GM12878 (cell line): ENCODE data around the gene MPZL1. TPM values are rescaled to one million over a fixed set of nuclear protein-coding genes. Genes with fewer than 3 reads are reported as not detected.
A peak's percentile ranks its signal among the peaks of the same experiment; 100 is the strongest.

ENCODE experiments used
- BCL11A ChIP-seq: IDR thresholded peaks from 2 replicates; pipeline ENCODE4 v1.6.1; 2011; ENCODE audit warnings: low read depth, low read length
- EED ChIP-seq: sonication (generic); IDR thresholded peaks from 2 replicates; pipeline ENCODE4 v1.6.1; 2016; ENCODE audit warnings: antibody characterized with exemption, low read depth
- NR2C2 ChIP-seq: IDR thresholded peaks from 2 replicates; pipeline ENCODE4 v1.6.1; 2011; ENCODE audit warnings: borderline replicate concordance, low read depth; ENCODE audit not compliant: control insufficient read depth, insufficient read length
- RAD51 ChIP-seq: fragments of 450-650 bp; IDR thresholded peaks from 2 replicates; pipeline ENCODE4 v1.6.1; 2016; ENCODE audit warnings: moderate library complexity, mild to moderate bottlenecking, inconsistent platforms
- RBBP5 ChIP-seq: fragments of 200-600 bp; sonication (generic); conservative IDR thresholded peaks from 2 replicates; pipeline ENCODE4 v1.6.1; 2016
- RFX5 ChIP-seq: IDR thresholded peaks from 2 replicates; pipeline ENCODE4 v1.6.1; 2011; ENCODE audit warnings: low read depth, low read length, improper control_type of control experiment
- SMARCA5 ChIP-seq: fragments of 450-650 bp; IDR thresholded peaks from 2 replicates; pipeline ENCODE4 v1.6.1; 2017; ENCODE audit warnings: mild to moderate bottlenecking
- SP1 ChIP-seq: IDR thresholded peaks from one replicate; pipeline ENCODE4 v1.6.1; 2011; ENCODE audit warnings: low read depth, low read length
- SPI1 ChIP-seq: IDR thresholded peaks from 2 replicates; pipeline ENCODE4 v1.6.1; 2011; ENCODE audit warnings: low read depth, mild to moderate bottlenecking, low read length, moderate library complexity, borderline replicate concordance; ENCODE audit not compliant: insufficient read depth
- TBL1XR1 ChIP-seq: IDR thresholded peaks from 2 replicates; pipeline ENCODE4 v1.6.1; 2012; ENCODE audit warnings: low read depth, low read length, improper control_type of control experiment
- YBX1 ChIP-seq: fragments of 450-650 bp; IDR thresholded peaks from 2 replicates; pipeline ENCODE4 v1.6.1; 2016; ENCODE audit warnings: antibody characterized with exemption
- YY1 ChIP-seq: IDR thresholded peaks from 2 replicates; pipeline ENCODE4 v1.6.1; 2011; ENCODE audit warnings: low read depth, mild to moderate bottlenecking, low read length
- ZNF384 ChIP-seq: IDR thresholded peaks from 2 replicates; pipeline ENCODE4 v1.6.1; 2012; ENCODE audit warnings: low read depth, mild to moderate bottlenecking, low read length, improper control_type of control experiment, borderline replicate concordance
- polyA plus RNA-seq, 11 experiments: library from polyadenylated mRNA; depleted of rRNA in 4 of 11; unstranded in 6 of 11; stranded (reverse) in 5 of 11; fragments of >200 nt; fragmentation: Nextera tagmentation in 4 of 11; fragmentation: Illumina TruSeq in 1 of 11; extraction: Ambion mirVana in 4 of 11; extraction: Trizol in 1 of 11; gene quantifications; 1 replicate in 1 of 11; 2 replicates in 10 of 11; pipeline versions ENCODE4 v1.2.1 to v1.2.3, GENCODE V29; 2011 to 2016; ENCODE audit warnings: inconsistent platforms in 2 of 11, missing spikeins in 2 of 11, low read depth in 1 of 11
- total RNA-seq, 4 experiments: library from RNA; depleted of rRNA in 3 of 4; stranded (reverse); fragments of >200 nt in 3 of 4; fragmentation: Illumina TruSeq in 1 of 4; extraction: Trizol in 1 of 4; gene quantifications; 2 replicates each; pipeline versions ENCODE4 v1.2.1 to v1.2.3, GENCODE V29; 2013 to 2021
- TF ChIP-seq, protein P1 (sequence below): fragments of 450-650 bp; IDR thresholded peaks from 2 replicates; pipeline ENCODE4 v1.6.1; 2017; ENCODE audit warnings: mild to moderate bottlenecking, moderate library complexity
- TF ChIP-seq, protein P2 (sequence below): fragments of 450-650 bp; IDR thresholded peaks from 2 replicates; pipeline ENCODE4 v1.6.1; 2017; ENCODE audit warnings: mild to moderate bottlenecking, moderate library complexity
- TF ChIP-seq, protein P3 (sequence below): IDR thresholded peaks from 2 replicates; pipeline ENCODE4 v1.6.1; 2011; ENCODE audit warnings: borderline replicate concordance, low read depth, mild to moderate bottlenecking, moderate library complexity, low read length; ENCODE audit not compliant: insufficient read depth, poor library complexity, severe bottlenecking
- TF ChIP-seq, protein P4 (sequence below): IDR thresholded peaks from 2 replicates; pipeline ENCODE4 v1.6.1; 2012; ENCODE audit warnings: low read length, inconsistent platforms

Gene MPZL1
- total and polyA plus RNA-seq, 10 of the 15 experiments (the other 5 are each of a cell fraction or from before 2014, with no cell fraction given): 9.8 to 60.9 (median 45.9) TPM

DNA sequence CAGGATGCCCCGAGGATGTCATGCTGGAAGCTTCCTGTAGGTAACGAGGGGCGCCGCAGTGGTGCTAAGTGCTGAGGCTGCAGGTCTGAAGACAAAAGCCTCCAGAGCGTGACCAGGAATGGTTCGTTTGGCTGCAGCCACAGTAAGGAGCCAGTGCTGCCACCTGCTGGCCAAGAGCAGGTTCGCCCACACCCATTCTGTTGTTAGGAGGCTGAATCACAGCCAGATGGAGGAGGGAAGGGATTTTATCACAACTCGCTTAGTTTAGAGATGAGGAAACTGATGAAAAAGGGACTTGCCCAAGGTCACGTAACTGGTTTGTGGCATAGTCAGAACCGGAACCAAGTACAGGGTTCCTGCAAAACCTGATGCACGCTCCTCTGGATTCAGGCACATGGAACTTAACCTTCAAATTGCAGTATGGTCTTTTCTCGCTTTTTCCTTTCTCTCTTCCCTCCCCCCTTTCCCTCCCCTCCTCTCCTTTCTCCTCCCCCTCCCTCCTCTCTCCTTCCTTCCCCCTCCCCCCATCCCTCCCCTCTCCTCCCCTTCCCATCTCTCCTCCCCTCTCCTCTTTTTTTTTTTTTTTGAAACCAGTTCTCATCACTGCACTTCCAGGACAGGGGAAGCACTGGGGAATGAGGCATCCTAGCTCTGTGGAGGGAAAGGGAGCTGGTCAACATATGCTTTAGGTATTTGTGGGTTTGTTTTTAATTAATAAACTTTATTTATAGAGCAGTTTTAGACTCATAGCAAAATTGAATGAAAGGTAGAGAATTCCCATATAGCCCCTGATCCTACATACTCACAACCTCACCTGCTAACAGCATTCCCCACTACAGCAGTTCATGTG lies 81.8 kb downstream of the MPZL1 start (continued):
- TF ChIP-seq, protein P1, sequence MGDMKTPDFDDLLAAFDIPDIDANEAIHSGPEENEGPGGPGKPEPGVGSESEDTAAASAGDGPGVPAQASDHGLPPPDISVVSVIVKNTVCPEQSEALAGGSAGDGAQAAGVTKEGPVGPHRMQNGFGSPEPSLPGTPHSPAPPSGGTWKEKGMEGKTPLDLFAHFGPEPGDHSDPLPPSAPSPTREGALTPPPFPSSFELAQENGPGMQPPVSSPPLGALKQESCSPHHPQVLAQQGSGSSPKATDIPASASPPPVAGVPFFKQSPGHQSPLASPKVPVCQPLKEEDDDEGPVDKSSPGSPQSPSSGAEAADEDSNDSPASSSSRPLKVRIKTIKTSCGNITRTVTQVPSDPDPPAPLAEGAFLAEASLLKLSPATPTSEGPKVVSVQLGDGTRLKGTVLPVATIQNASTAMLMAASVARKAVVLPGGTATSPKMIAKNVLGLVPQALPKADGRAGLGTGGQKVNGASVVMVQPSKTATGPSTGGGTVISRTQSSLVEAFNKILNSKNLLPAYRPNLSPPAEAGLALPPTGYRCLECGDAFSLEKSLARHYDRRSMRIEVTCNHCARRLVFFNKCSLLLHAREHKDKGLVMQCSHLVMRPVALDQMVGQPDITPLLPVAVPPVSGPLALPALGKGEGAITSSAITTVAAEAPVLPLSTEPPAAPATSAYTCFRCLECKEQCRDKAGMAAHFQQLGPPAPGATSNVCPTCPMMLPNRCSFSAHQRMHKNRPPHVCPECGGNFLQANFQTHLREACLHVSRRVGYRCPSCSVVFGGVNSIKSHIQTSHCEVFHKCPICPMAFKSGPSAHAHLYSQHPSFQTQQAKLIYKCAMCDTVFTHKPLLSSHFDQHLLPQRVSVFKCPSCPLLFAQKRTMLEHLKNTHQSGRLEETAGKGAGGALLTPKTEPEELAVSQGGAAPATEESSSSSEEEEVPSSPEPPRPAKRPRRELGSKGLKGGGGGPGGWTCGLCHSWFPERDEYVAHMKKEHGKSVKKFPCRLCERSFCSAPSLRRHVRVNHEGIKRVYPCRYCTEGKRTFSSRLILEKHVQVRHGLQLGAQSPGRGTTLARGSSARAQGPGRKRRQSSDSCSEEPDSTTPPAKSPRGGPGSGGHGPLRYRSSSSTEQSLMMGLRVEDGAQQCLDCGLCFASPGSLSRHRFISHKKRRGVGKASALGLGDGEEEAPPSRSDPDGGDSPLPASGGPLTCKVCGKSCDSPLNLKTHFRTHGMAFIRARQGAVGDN: no peak
- TF ChIP-seq NR2C2: no peak
- no peak for TF ChIP-seq YBX1
- TF ChIP-seq RAD51: no peak
- no peak for TF ChIP-seq RBBP5
- peak; percentile 88; the same call in 1 of the 2 replicates for TF ChIP-seq SMARCA5
- no peak for TF ChIP-seq RFX5
- TF ChIP-seq SPI1: 0 out of 2 replicates have a peak, but pooled peaks have one; percentile 2
- TF ChIP-seq, protein P2, sequence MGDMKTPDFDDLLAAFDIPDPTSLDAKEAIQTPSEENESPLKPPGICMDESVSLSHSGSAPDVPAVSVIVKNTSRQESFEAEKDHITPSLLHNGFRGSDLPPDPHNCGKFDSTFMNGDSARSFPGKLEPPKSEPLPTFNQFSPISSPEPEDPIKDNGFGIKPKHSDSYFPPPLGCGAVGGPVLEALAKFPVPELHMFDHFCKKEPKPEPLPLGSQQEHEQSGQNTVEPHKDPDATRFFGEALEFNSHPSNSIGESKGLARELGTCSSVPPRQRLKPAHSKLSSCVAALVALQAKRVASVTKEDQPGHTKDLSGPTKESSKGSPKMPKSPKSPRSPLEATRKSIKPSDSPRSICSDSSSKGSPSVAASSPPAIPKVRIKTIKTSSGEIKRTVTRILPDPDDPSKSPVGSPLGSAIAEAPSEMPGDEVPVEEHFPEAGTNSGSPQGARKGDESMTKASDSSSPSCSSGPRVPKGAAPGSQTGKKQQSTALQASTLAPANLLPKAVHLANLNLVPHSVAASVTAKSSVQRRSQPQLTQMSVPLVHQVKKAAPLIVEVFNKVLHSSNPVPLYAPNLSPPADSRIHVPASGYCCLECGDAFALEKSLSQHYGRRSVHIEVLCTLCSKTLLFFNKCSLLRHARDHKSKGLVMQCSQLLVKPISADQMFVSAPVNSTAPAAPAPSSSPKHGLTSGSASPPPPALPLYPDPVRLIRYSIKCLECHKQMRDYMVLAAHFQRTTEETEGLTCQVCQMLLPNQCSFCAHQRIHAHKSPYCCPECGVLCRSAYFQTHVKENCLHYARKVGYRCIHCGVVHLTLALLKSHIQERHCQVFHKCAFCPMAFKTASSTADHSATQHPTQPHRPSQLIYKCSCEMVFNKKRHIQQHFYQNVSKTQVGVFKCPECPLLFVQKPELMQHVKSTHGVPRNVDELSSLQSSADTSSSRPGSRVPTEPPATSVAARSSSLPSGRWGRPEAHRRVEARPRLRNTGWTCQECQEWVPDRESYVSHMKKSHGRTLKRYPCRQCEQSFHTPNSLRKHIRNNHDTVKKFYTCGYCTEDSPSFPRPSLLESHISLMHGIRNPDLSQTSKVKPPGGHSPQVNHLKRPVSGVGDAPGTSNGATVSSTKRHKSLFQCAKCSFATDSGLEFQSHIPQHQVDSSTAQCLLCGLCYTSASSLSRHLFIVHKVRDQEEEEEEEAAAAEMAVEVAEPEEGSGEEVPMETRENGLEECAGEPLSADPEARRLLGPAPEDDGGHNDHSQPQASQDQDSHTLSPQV: no peak
- TF ChIP-seq BCL11A: no peak
- TF ChIP-seq, protein P3, sequence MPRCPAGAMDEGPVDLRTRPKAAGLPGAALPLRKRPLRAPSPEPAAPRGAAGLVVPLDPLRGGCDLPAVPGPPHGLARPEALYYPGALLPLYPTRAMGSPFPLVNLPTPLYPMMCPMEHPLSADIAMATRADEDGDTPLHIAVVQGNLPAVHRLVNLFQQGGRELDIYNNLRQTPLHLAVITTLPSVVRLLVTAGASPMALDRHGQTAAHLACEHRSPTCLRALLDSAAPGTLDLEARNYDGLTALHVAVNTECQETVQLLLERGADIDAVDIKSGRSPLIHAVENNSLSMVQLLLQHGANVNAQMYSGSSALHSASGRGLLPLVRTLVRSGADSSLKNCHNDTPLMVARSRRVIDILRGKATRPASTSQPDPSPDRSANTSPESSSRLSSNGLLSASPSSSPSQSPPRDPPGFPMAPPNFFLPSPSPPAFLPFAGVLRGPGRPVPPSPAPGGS: no peak
- peak; percentile 20; the same call in 1 of the 2 replicates for TF ChIP-seq ZNF384
- TF ChIP-seq TBL1XR1: 0 out of 2 replicates have a peak, but pooled peaks have one; percentile 29
- TF ChIP-seq, protein P4, sequence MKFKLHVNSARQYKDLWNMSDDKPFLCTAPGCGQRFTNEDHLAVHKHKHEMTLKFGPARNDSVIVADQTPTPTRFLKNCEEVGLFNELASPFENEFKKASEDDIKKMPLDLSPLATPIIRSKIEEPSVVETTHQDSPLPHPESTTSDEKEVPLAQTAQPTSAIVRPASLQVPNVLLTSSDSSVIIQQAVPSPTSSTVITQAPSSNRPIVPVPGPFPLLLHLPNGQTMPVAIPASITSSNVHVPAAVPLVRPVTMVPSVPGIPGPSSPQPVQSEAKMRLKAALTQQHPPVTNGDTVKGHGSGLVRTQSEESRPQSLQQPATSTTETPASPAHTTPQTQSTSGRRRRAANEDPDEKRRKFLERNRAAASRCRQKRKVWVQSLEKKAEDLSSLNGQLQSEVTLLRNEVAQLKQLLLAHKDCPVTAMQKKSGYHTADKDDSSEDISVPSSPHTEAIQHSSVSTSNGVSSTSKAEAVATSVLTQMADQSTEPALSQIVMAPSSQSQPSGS: peak; percentile 21; the same call in 1 of the 2 replicates
- peak; percentile 21; the same call in 1 of the 2 replicates for TF ChIP-seq EED
- no peak for TF ChIP-seq SP1
- peak; percentile 85 for TF ChIP-seq YY1
- TF ChIP-seq, all 136 proteins: peak for 32
